WTC11 (cell line): ENCODE results near the gene BDH1. TPM values are rescaled to one million over a fixed set of nuclear protein-coding genes. Genes with fewer than 3 reads are reported as not detected.

ENCODE experiments used
- ATAC-seq: fragments of 200-7000 bp; cut with Tn5 transposase; 2 replicates; pipeline ENCODE4 v1.10.0; 2021; ENCODE audit warnings: mild to moderate bottlenecking, moderate library complexity
- CTCF ChIA-PET: fragments of 300-600 bp; sonication (Branson Sonifier 250); formaldehyde crosslinking; loops from one replicate; lab custom pipeline; 2021; ENCODE audit warnings: antibody characterized with exemption; lab: Charles Lee
- POLR2A ChIA-PET: fragments of 350-600 bp; sonication (Branson Sonifier 250); formaldehyde crosslinking; loops from one replicate; lab custom pipeline; 2021; ENCODE audit warnings: antibody characterized with exemption; lab: Charles Lee
- DNase-seq: peaks from one replicate; pipeline ENCODE4 v3.0.0; 2021; ENCODE audit warnings: low spot score
- H3K27ac Mint-ChIP-seq: 2 replicates; pipeline ENCODE4 v1.8.0; 2021; ENCODE audit warnings: mixed read lengths
- H3K27me3 Mint-ChIP-seq: 2 replicates; pipeline ENCODE4 v1.8.0; 2021; ENCODE audit warnings: low read depth, mild to moderate bottlenecking, moderate library complexity, mixed read lengths
- H3K36me3 Mint-ChIP-seq: 2 replicates; pipeline ENCODE4 v1.8.0; 2021; ENCODE audit warnings: mixed read lengths
- H3K4me1 Mint-ChIP-seq: 2 replicates; pipeline ENCODE4 v1.8.0; 2022; ENCODE audit warnings: mixed read lengths
- H3K4me3 Mint-ChIP-seq: 2 replicates; pipeline ENCODE4 v1.8.0; 2021; ENCODE audit warnings: mild to moderate bottlenecking, moderate library complexity, mixed read lengths
- H3K9me3 Mint-ChIP-seq: 2 replicates; pipeline ENCODE4 v1.8.0; 2021; ENCODE audit warnings: mixed read lengths
- ATF1 ChIP-seq: sonication (generic); formaldehyde crosslinking; IDR thresholded peaks from 2 replicates; pipeline ENCODE4 v1.8.1; 2023; ENCODE audit warnings: mild to moderate bottlenecking, moderate library complexity, missing genetic modification reagents
- ATF2 ChIP-seq: sonication (generic); formaldehyde crosslinking; IDR thresholded peaks from 2 replicates; pipeline ENCODE4 v1.8.1; 2022; ENCODE audit warnings: low read depth, missing genetic modification reagents, borderline replicate concordance
- CREM ChIP-seq: sonication (generic); formaldehyde crosslinking; IDR thresholded peaks from 2 replicates; pipeline ENCODE4 v1.8.1; 2022; ENCODE audit warnings: mild to moderate bottlenecking, missing genetic modification reagents, moderate library complexity
- ESRRA ChIP-seq: sonication (generic); formaldehyde crosslinking; IDR thresholded peaks from 2 replicates; pipeline ENCODE4 v1.8.1; 2022; ENCODE audit warnings: mild to moderate bottlenecking, missing genetic modification reagents, borderline replicate concordance
- KAT7 ChIP-seq: sonication (generic); formaldehyde crosslinking; IDR thresholded peaks from 2 replicates; pipeline ENCODE4 v1.8.1; 2023; ENCODE audit warnings: missing genetic modification reagents, mild to moderate bottlenecking, borderline replicate concordance
- NFE2L1 ChIP-seq: sonication (generic); formaldehyde crosslinking; IDR thresholded peaks from 2 replicates; pipeline ENCODE4 v1.8.1; 2023; ENCODE audit warnings: missing genetic modification reagents
- NR2C2 ChIP-seq: sonication (generic); formaldehyde crosslinking; IDR thresholded peaks from 2 replicates; pipeline ENCODE4 v1.8.0; 2022; ENCODE audit warnings: mild to moderate bottlenecking, missing genetic modification reagents
- PRDM15 ChIP-seq: sonication (generic); formaldehyde crosslinking; IDR thresholded peaks from 2 replicates; pipeline ENCODE4 v1.8.0; 2022; ENCODE audit warnings: missing genetic modification reagents
- SP1 ChIP-seq: sonication (generic); formaldehyde crosslinking; conservative IDR thresholded peaks from 2 replicates; pipeline ENCODE4 v1.8.1; 2022; ENCODE audit warnings: missing genetic modification reagents
- TEAD1 ChIP-seq: sonication (generic); formaldehyde crosslinking; IDR thresholded peaks from 2 replicates; pipeline ENCODE4 v1.8.0; 2022; ENCODE audit warnings: mild to moderate bottlenecking, missing genetic modification reagents
- ZBTB43 ChIP-seq: sonication (generic); formaldehyde crosslinking; IDR thresholded peaks from 2 replicates; pipeline ENCODE4 v1.8.1; 2023; ENCODE audit warnings: mild to moderate bottlenecking, missing genetic modification reagents
- ZNF232 ChIP-seq: sonication (generic); formaldehyde crosslinking; IDR thresholded peaks from 2 replicates; pipeline ENCODE4 v1.8.0; 2022; ENCODE audit warnings: mild to moderate bottlenecking, missing genetic modification reagents
- ZNF281 ChIP-seq: sonication (generic); formaldehyde crosslinking; IDR thresholded peaks from 2 replicates; pipeline ENCODE4 v1.8.0; 2023; ENCODE audit warnings: mild to moderate bottlenecking, missing genetic modification reagents
- ZNF396 ChIP-seq: fragments of 250-450 bp; sonication (Bioruptor Pico); IDR thresholded peaks from 2 replicates; pipeline ENCODE4 v1.8.0; 2021; ENCODE audit warnings: mild to moderate bottlenecking, moderate library complexity, borderline replicate concordance
- ZNF532 ChIP-seq: fragments of 250-450 bp; sonication (Bioruptor Pico); IDR thresholded peaks from 2 replicates; pipeline ENCODE4 v1.9.0; 2021; ENCODE audit warnings: mild to moderate bottlenecking, borderline replicate concordance
- total RNA-seq: library from RNA; stranded (reverse); gene quantifications from 3 replicates; pipeline ENCODE4 v1.2.3, GENCODE V29; 2021

The BDH1 gene
- total RNA-seq, 1 experiment from 2014 or later = 26.8 TPM

- TF ChIP-seq ZNF532 (CRISPR knock-in tag) (no peak), SP1 (no peak), ZBTB43 (no peak), PRDM15 (CRISPR knock-in tag) (no peak), NFE2L1 (no peak), CREM (CRISPR knock-in tag) (no peak), ZNF232 (CRISPR knock-in tag) (no peak), ZNF396 (CRISPR knock-in tag) (no peak)
Measured at GRCh38 chr3:197508461-197508860, 47.3 kb downstream of the BDH1 start (continued).

GRCh38 chr3:197508051-197508451 lies 47.7 kb downstream of the BDH1 start:
- no peak for ATAC-seq
- peaks cover 10% of the 10 kb centered on the region for H3K4me1 Mint-ChIP-seq
- DNase-seq = no peak
- H3K9me3 Mint-ChIP-seq = no peaks in the 10 kb centered on the region
- POLR2A ChIA-PET = no interaction called here
- CTCF ChIA-PET = interaction anchor here (0.6 to 1.4 kb wide), 2 partner anchors 91 to 282 kb away, joined by 3 to 4 read pairs; no protein-coding TSS in a partner anchor
- H3K36me3 Mint-ChIP-seq = peaks cover 3% of the 10 kb centered on the region
- no peaks in the 10 kb centered on the region for H3K27me3 Mint-ChIP-seq
- no peak overlapping the region for H3K27ac Mint-ChIP-seq
- TF ChIP-seq NR2C2 (CRISPR knock-in tag) (no peak), ZNF281 (CRISPR knock-in tag) (no peak), TEAD1 (CRISPR knock-in tag) (no peak), ESRRA (CRISPR knock-in tag) (no peak), KAT7 (no peak), ATF2 (CRISPR knock-in tag) (no peak), ATF1 (CRISPR knock-in tag) (no peak)
- no peak overlapping the region for H3K4me3 Mint-ChIP-seq
